BJ (cell line): ENCODE measurements around the gene DPY19L3. TPM values are rescaled to one million over a fixed set of nuclear protein-coding genes. Genes with fewer than 3 reads are reported as not detected.
A peak's percentile ranks its signal among the peaks of the same experiment; 100 is the strongest.

Experiments
- CTCF ChIA-PET: fragments of 350-600 bp; formaldehyde crosslinking; extraction: SDS; loops from one replicate; lab custom pipeline; 2021; ENCODE audit warnings: antibody characterized with exemption, inconsistent platforms; lab: Yijun Ruan, JAX
- POLR2A ChIA-PET: fragments of 300-600 bp; sonication (Branson Sonifier 250); formaldehyde crosslinking; extraction: SDS; loops from one replicate; lab custom pipeline; 2021; ENCODE audit warnings: antibody characterized with exemption; lab: Charles Lee
- DNase-seq: peaks from one replicate; pipeline ENCODE4 v3.0.0-alpha.2; 2011; ENCODE audit warnings: low read depth
- H3K27me3 ChIP-seq: 2 replicates; pipeline ENCODE4 v1.6.0; 2011; ENCODE audit warnings: low read length; ENCODE audit not compliant: control insufficient read depth, insufficient read depth
- H3K36me3 ChIP-seq: 2 replicates; pipeline ENCODE4 v1.5.1; 2011; ENCODE audit warnings: low read length; ENCODE audit not compliant: control insufficient read depth, insufficient read depth
- H3K4me3 ChIP-seq: 2 replicates; pipeline ENCODE4 v1.5.1; 2011; ENCODE audit warnings: low read depth, mild to moderate bottlenecking, control low read depth, low read length
- polyA minus RNA-seq: library from RNA; depleted of rRNA, polyadenylated mRNA; stranded (reverse); fragments of >200 nt; gene quantifications from 2 replicates; pipeline ENCODE4 v1.2.3, GENCODE V29; 2011; rRNA and poly(A)+ RNA removed
- polyA plus RNA-seq: library from polyadenylated mRNA; depleted of rRNA; stranded (reverse); fragments of >200 nt; gene quantifications from 2 replicates; pipeline ENCODE4 v1.2.3, GENCODE V29; 2011; rRNA removed
- TF ChIP-seq, protein P1 (sequence below): IDR thresholded peaks from 2 replicates; pipeline ENCODE4 v1.5.1; 2011; ENCODE audit warnings: low read depth, mild to moderate bottlenecking, control low read depth, inconsistent platforms, low read length, moderate library complexity; ENCODE audit not compliant: insufficient read depth

Gene DPY19L3, protein sequence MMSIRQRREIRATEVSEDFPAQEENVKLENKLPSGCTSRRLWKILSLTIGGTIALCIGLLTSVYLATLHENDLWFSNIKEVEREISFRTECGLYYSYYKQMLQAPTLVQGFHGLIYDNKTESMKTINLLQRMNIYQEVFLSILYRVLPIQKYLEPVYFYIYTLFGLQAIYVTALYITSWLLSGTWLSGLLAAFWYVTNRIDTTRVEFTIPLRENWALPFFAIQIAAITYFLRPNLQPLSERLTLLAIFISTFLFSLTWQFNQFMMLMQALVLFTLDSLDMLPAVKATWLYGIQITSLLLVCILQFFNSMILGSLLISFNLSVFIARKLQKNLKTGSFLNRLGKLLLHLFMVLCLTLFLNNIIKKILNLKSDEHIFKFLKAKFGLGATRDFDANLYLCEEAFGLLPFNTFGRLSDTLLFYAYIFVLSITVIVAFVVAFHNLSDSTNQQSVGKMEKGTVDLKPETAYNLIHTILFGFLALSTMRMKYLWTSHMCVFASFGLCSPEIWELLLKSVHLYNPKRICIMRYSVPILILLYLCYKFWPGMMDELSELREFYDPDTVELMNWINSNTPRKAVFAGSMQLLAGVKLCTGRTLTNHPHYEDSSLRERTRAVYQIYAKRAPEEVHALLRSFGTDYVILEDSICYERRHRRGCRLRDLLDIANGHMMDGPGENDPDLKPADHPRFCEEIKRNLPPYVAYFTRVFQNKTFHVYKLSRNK
- 17.9 and 31.9 TPM in 2 replicates for polyA plus RNA-seq
- 28.5 and 36.8 TPM in 2 replicates for polyA minus RNA-seq

DNA sequence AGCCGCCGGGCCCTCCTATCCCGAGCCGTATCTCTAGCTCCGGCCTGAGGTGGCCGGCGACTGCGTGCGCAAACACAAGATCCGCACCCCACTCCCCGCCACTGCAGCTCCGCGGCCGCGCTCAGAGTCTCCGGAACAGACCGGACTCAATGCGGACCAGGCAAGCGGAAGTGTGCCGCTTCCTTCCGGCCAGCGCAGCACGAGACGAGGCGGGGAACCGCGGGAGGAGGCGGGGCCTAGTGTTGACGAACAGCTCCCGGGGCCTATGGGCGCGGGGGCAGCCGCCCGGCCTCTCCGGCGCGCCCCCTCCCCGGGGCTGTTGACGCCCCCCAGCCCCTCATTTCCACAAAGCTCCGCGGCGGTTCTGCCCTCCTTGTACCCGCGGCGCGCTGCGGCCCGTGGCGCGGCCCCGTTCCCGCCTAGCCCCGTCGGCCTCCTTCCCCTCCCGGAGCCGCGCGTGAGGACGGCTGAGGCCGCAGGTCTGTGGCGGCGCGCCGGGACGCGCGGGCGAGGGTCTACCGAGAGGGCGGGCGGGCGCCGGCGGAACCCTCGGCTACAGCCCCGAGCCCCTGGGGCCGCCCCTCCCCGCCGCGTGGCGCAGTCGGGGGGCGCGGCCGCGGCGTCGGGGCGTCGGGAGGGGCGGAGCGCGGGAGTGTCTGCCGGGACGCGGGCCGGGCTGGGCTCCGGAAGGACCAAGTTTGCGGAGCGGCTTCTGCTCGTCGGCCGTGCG, at the start of gene DPY19L3:
DPY19L3 (plus strand) TSS at position 340 of the 730 bp plus-strand sequence. CDS start 2,484 bp downstream, outside the sequence.
- H3K4me3 ChIP-seq: peak within 1 kb of the TSS; percentile 95
- POLR2A ChIA-PET: interaction anchor here (0.6 to 1.1 kb wide), 2 partner anchors 10 to 32 kb away, joined by 3 to 4 read pairs; no protein-coding TSS in a partner anchor
- TF ChIP-seq, protein P1, sequence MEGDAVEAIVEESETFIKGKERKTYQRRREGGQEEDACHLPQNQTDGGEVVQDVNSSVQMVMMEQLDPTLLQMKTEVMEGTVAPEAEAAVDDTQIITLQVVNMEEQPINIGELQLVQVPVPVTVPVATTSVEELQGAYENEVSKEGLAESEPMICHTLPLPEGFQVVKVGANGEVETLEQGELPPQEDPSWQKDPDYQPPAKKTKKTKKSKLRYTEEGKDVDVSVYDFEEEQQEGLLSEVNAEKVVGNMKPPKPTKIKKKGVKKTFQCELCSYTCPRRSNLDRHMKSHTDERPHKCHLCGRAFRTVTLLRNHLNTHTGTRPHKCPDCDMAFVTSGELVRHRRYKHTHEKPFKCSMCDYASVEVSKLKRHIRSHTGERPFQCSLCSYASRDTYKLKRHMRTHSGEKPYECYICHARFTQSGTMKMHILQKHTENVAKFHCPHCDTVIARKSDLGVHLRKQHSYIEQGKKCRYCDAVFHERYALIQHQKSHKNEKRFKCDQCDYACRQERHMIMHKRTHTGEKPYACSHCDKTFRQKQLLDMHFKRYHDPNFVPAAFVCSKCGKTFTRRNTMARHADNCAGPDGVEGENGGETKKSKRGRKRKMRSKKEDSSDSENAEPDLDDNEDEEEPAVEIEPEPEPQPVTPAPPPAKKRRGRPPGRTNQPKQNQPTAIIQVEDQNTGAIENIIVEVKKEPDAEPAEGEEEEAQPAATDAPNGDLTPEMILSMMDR: no peak
- peak; percentile 41 for DNase-seq
- no peaks in the 10 kb centered on the region for H3K27me3 ChIP-seq
- CTCF ChIA-PET: no interaction called here
- peaks cover 4% of the 10 kb centered on the region for H3K36me3 ChIP-seq

DNA sequence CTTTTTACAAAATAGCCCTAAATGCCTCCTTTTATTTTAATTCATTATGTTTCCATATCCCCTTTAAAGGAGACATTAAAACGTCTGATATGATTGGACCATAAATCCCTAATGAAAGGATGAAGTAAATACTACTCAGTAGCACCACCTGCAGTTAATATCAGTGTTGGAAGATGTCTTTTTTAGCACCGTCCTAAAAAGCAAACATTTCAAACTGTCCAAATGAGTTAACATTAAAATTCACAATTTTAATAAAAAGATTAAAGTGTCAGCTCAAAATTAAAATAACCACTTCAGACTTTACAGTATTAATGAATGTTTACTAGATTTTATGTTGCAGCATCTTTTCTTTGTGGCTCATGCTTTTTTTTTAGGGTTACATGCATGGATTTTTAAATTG, 47.9 kb upstream of the DPY19L3 start:
- H3K36me3 ChIP-seq: peaks cover 17% of the 10 kb centered on the region
- ChIA-PET POLR2A (no interaction called here), CTCF (interaction anchor here (0.5 to 3.8 kb wide), 8 partner anchors 8 to 69 kb away, joined by 3 to 18 read pairs (median 4); no protein-coding TSS in a partner anchor)
- no peaks in the 10 kb centered on the region for H3K27me3 ChIP-seq
- H3K4me3 ChIP-seq: no peak overlapping the region
- TF ChIP-seq, protein P1: 0 out of 2 replicates have a peak, but pooled peaks have one; percentile 15
- DNase-seq: no peak

DNA sequence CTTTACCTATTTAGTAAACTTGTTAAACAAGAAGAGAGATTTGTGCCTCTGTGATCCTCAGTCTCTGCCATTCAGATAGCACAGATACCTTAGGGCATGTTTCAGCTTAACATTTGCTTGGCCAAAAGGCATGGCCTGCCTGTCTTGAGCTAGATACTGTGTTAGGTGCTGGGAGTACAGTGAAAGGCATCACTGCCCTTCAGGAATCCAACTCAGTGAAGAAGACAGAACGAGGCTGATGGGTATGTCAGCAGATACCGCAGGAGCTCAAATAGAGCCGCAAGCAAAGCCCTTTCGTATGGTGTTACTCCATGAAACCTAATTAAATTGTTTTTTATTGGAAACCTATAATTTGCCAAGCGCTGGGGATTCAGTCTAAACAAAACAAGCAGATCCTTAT, 47.2 kb upstream of the DPY19L3 start:
- Histone ChIP-seq H3K36me3 (peaks cover 15% of the 10 kb centered on the region), H3K4me3 (no peak overlapping the region), H3K27me3 (no peaks in the 10 kb centered on the region)
- TF ChIP-seq, protein P1: no peak
- POLR2A ChIA-PET: no interaction called here
- CTCF ChIA-PET: interaction anchor here (0.5 to 3.8 kb wide), 5 partner anchors 10 to 69 kb away, joined by 3 to 18 read pairs (median 4); no protein-coding TSS in a partner anchor
- DNase-seq: no peak

DNA sequence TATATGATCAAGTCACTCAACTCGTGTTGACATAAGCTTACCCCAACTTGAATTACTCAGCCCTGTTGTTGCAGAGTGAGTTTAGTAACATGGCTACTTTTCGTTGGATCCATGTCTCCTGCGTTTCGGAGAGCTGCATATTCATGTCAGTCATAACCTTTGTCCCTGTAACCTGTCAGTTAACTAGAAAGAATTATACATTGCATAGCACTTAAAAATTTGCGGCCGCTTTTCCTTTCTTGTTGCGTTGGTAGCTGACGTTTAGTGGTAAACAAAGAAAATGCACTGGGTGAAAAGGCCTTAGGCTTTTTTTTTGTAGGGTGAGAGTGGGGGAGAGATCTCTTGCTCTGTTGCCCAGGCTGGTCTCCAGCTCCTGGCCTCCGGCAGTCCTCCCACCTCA, 46.0 kb upstream of the DPY19L3 start:
- Histone ChIP-seq H3K4me3 (no peak overlapping the region), H3K36me3 (peaks cover 8% of the 10 kb centered on the region), H3K27me3 (no peaks in the 10 kb centered on the region)
- no peak for DNase-seq
- CTCF ChIA-PET: no interaction called here
- POLR2A ChIA-PET: no interaction called here
- TF ChIP-seq, protein P1: no peak
